ENCODE results near the gene NUDT1.
A peak's percentile ranks its signal among the peaks of the same experiment; 100 is the strongest.

The NUDT1 gene

GRCh38 chr7:2224491-2224928, 17.5 kb upstream of the NUDT1 start:
- no peak for DNase-seq (ENCODE audit: low spot score)

GRCh38 chr7:2224934-2225333, 17.1 kb upstream of the NUDT1 start:
- DNase-seq (ENCODE audit: low spot score) = no peak

DNA sequence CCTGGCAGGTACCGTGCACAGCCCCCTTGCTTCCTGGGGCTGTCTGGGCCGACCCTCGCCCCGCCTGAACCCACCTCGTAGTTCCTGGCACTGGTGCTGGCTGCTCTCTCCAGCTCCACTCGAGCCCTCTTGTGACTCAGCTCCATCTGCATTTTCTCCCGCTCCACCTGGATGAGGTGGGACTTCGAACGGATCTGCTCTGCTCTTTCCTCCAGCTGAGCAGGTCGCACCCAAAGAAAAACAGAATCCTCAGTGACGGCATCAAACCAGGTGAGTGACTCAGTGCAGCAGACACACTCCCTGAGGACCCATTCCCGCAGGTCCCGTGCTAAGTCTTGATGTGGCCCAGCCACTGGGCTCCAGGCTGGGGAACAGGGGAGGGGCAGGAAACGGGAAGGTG, 16.7 kb upstream of the NUDT1 start:
- no peak for DNase-seq (ENCODE audit: low spot score)

- no peak for DNase-seq (ENCODE audit: low spot score)
These were observed 16.2 kb upstream of the NUDT1 start for GRCh38 chr7:2225830-2226229.

DNA sequence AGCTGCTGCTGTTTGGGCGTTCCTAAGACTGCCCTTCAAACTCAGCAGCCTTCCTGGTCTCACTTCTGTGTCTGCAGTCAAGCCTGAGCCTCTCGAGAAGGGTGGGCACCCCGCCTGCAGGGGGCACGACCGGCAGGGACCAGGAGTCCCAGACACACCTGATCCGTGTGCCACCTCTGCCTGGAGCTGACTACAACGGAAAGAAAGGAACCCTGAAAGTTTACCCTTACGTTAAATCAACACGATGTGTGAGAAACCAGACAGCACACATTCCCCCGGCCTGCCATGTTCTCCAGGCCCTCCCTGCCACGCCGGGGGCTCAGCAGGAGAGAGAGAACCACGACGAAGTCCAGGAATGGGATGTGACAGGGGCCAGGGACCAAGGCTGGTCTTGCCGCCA, 14.3 kb upstream of the NUDT1 start:
- DNase-seq (ENCODE audit: low spot score) = no peak

DNA sequence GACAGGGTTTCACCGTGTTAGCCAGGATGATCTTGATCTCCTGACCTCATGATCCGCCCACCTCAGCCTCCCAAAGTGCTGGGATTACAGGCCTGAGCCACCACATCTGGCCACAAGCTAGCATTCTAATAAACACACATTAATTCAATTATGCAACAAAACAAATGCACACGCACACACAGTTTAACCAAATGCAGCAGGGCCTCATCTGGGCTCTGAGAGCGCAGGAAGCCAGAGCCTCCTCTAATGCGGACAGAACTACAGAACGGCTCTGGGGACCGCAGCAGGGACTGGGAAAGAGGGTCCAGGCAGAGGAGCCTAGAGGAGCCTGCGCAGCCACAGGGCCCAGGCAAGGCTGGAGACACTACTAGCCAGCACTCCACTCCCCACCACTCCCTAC, 13.1 kb upstream of the NUDT1 start:
- DNase-seq (ENCODE audit: low spot score) = no peak

GRCh38 chr7:2229467-2229866, 12.6 kb upstream of the NUDT1 start:
- DNase-seq (ENCODE audit: low spot score) = no peak

- DNase-seq (ENCODE audit: low spot score) = no peak
These were observed 11.8 kb upstream of the NUDT1 start for GRCh38 chr7:2230226-2230625.

DNA sequence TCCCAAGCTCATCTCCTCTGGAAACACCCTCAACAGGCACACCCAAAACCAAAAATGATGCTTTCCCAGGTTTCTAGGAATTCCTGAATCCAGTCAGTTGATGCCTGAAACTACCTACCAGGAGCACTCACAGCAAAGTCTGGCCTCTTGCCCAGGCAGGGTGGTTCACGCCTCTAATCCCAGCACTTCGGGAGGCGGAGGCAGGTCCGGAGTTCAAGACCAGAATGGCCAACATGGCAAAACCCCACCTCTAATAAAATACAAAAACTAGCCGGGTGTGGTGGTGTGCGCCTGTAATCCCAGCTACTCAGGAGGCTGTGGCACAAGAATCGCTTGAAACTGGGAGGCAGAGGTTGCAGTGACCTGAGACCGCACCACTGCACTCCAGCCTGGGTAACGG, 11.1 kb upstream of the NUDT1 start:
- DNase-seq (ENCODE audit: low spot score) = no peak

DNA sequence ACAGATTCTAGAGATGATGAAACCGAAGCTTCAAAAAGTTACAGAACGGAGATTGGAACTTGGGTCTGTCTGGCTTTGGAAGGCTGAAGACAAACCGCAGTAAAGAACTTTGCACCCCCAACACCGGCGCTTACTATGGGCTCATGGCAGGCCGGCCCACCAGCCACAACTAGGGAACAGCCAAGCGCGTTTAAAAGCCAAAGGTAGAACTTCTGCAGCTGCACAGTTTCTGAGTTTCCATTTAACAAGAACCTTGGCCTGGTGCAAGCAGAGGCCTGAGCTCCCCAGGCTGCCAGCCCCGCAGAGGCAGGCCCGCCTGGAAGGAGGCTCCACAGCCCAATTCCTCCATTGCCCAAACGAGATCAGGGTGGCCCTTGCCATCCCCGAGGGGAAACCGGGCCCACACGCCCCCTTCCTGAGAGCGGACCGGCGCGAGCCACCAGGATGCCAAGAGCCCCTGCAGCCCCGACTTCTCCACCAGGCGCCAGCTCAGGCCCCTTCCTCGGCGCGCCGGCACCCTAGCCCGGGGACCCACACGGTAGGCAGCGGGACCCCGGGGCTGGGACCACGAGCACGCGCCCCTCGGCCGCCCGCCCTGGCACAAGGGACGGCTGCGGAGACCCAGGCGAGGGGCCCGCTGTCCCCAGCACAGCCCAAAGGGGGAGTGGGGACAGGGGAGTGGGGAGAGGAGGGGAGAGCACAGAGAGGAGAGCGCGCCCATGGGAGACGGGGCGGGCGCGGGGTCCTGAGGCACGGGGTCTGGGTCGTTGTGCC, 9.8 kb upstream of the NUDT1 start:
- no peak for DNase-seq (ENCODE audit: low spot score)

DNA sequence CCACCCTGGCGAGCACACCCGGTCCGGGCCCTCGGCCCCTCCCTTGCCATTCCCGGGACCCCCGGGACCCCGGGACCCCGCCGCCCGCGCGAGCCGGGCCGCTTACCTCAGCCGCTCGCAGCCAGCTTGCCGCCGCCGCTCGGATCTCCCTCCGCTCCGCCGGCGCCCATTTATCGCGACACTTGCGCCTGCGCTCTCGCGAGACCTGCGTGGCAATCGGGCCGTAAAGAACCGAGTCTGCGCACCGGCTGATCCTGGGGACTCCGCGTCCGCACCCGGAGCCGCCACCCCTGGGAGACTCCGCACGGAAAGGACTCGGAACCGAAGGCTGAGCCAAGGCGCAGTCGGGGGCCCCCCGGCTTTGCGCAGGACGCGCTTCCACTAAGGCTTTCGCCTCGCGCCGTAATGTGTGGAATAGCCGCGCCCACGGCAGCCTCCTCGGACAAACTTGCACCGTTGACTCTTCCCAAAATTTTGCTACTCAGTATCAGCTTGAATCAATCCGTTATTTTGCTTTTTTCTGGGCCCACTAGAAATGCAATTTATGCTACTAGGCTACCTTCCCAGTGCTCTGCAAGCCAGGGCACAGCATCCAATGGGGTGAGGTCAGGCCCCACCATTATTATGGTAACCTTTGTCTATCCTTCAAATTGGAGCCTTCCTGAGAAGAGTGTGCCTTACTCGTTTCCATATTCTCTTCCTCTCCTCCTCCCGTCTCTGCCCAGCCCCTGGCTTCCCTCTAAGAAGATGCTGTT, 9.1 kb upstream of the NUDT1 start, which contains the start of gene MAD1L1:
MAD1L1 (minus strand) TSS at position 180 of the 755 bp plus-strand sequence. CDS start 2,812 bp downstream, outside the sequence.
- peak; percentile 90 for DNase-seq (ENCODE audit: low spot score)

GRCh38 chr7:2233926-2234325, 8.1 kb upstream of the NUDT1 start:
- DNase-seq (ENCODE audit: low spot score) = no peak

DNA sequence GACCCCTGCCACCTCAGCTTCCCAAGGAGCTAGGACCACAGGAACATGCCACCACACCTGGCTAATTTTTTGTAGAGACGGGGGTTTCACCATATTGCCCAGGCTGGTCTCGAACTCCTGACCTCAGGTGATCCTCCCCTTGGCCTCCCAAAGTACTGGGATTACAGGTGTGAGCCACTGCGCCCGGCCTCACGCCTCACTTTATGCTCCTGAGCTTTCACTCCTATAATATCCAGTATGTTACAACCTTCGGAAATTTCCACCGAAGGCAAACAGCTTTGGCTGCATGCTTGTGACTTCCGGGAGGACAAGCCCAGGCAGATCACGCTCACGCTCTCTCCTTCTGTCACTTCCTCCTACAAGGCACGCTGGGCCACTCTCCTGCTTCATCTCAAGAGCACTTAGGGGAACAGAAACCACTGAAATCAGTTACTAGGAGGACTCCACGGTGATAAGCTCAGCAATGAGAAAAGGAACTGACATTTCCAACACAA, 4.9 kb upstream of the NUDT1 start:
- peak; percentile 85 for DNase-seq (ENCODE audit: low spot score)

GRCh38 chr7:2239242-2239641, 2.8 kb upstream of the NUDT1 start:
- no peak for DNase-seq (ENCODE audit: low spot score)

DNA sequence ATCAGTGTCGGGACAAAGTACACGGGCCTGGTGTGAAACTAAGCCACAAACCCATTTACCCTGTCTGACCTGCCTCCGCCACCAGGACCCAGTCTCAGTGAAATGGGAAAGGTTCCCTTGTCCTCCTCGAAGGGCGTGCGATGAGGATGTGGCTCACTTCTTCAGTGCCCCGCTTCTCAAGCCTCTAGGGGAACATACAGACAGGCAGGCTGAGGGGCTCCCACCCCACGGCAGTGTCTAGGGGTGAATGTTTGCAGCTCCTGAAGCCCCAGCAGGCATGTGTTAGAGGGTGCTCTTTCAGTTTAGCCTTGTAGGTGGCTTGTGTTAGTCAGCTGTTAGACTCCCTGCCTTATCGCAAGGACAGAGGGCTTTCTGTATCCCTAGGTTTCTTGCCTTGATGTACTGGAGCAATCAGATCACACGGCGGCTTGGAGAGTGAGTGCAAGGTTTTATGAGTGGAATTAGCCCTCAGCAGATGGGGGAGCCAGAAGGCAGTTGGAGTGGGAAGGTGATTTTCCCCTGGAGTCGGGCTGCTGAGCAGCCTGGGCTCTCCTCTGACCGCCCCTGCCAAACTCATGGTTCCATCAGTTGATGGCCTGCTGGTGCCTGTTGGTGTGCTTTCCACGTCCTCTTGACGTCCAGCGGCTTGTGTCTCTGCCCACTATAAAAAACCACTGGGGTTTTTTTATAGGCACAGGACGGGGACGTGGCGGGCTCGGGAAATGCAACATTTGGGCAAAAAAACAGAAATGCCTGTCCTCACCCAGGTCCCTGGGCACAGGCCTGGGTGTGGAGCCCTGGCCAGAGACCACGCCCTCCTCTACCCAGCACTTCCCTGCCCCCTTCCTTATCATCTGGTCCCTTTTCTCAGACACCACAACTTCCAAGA, 759 bp downstream of the NUDT1 start:
- DNase-seq (ENCODE audit: low spot score) = no peak

DNA sequence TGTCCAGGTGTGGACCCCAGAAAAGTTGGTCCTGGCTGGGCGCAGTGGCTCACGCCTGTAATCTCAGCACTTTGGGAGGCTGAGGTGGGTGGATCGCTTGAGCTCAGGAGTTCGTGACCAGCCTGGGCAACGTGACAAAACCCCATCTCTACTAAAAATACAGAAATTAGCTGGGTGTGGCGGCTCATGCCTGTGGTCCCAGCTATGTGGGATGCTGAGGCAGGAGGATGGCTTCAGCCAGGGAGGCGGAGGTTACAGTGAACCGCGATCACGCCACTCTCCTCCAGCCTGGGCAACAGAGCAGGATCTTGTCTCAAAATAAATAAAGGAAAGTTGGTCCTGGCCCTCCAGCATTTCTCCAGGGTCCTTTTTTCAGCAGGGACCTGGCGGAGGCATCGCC, 1.4 kb downstream of the NUDT1 start:
- no peak for DNase-seq (ENCODE audit: low spot score)

DNA sequence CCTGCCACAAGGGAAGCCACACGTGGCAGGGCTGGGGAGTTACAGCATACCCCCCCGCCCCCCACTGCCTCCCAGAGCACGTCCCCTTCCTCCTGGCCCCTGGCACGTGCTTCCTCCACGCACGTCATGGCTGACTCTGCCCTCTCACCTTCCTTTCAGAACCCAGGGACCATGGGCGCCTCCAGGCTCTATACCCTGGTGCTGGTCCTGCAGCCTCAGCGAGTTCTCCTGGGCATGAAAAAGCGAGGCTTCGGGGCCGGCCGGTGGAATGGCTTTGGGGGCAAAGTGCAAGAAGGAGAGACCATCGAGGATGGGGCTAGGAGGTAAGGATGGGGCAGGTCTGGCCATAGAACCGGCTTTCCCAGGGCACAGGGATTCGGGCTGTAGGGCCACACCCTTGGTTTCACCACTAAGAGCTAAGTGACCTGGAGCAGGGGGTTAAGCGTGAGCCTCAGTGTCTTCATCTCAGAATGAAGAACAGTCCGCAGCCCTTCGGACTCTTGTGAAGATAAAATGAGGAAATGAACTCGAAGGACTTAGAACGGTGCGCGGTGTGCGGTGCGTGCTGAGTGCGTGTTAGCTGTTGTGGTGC, 2.5 kb downstream of the NUDT1 start:
- peak; percentile 47 for DNase-seq (ENCODE audit: low spot score)

DNA sequence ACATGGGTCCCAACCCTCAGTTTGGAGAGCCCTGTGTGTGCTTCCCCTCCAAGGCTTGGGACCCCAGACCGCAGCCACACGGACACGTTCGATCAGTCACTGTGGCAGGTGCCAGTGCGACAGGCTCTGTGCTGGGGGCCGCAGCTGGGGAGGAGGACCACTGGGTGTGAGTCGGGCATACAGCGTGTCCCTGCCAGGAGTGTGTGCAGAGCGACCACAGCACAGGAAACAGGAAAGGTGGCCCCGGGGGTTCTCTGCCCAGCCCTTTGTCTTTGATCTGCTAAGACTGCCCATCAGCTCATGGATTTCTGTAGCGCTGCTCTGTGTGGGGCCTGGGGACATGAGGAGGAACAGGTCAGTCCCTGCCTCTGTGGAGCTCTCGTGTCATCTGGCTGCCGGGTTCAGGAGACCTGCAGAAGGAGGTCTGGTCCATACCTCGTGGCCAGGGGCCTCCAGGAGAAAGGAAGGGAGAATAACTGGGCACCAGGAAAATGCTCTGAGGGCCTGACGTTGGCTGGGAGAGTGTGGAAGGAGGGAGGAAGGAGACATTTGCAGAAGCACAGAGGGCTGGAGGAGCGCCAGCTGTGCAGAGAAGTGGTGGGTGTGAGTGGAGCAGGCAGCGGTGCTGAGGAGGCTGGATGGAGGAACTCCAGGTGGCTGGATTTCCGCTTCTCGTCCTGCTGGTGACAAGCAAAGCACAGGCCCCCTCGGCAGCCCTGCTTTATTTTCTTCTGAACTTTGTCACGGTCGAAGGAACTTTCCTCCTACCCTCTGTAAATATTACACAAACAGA, 4.1 kb downstream of the NUDT1 start:
- peak; percentile 68 for DNase-seq (ENCODE audit: low spot score)

DNA sequence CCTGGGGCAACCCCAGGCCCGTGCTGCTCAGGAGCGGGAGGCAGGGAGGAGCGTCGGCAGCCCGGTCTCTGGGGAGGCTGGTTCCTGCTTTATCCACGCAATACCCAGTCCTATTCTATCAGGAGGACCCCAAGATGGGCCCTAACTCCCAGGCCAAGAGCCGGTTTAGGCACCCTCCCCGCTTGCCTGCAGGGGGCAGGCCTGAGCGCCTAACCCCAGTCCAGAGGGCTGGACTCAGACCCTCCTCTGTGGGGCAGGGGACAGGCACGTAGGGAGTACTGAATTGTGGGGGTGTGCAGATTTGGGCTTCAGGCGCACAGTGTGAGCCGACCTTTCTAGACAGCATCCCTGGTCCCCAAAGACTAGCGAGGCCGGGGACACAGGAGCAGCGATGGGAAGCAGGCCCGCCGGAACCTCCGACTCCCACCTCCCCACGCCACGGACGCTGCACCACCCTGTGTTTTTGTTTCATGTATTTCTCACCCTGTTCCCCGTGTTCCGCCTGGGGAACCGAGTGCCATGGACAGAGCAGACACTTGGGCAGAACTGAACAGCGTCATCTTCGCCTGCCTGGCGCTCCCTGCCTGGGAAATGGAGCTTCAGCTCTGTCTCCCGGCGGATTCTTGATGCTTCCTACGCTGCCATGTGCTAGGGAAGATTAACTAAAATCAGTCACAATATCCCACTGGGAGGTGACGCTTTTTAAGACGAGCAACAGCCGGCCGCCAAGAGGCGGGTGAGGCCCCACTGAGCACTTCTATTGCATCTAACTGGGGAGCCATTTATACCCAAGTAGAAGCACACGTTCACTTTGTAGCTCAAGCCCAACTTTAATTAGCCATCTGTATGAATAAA, 5.3 kb downstream of the NUDT1 start:
- DNase-seq (ENCODE audit: low spot score) = no peak
